Activated T-cell treated with anti-CD3 and anti-CD28 coated beads for 48 hours (primary cell): Measurements from ENCODE around the gene DPF1.

Source experiments
- DNase-seq: peaks from one replicate; pipeline ENCODE4 v3.0.0-alpha.2; 2020; ENCODE audit warnings: low read depth

DPF1 gene

DNA sequence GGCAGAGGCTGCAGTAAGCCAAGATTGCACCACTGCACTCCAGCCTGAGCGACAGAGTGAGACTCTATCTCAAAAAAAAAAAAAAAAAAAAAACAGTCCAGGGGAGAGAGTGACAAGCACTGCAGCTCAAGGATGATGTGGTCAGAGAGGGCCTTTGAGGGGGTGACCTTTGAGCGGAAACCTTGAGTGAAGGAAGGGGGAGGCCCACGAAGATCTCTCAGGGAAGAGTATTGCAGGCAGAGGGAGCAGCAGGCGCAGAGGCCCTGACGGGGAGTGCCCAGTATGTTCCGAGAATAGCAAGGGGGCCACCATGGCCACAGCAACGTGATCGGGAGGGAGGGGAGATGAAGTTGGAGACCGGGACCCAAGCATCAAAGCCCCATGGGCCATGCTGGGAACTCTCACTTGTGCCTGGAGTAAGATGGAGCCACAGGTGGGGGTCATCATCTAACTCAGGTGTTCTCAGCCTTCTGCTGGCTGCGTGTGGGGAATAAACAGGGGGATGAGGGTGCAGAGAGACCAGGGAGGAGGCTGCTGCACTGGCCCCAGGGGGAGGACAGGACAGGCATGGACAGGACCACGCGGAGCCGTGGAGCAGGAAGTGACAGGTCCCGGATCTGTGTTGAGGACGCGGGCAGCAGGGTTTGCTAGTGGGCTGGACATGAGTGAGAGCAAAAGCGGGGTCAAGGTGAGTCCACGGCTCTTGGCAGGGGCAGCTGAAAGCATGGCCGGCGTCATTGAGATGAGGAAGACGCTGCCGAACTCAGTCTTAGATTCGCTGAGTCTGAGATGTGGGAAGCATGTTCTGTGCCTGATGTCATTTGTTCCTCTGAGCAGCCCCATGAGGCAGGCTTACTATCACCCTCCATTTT is 60.4 kb downstream of the DPF1 start:
- no peak for DNase-seq

DNA sequence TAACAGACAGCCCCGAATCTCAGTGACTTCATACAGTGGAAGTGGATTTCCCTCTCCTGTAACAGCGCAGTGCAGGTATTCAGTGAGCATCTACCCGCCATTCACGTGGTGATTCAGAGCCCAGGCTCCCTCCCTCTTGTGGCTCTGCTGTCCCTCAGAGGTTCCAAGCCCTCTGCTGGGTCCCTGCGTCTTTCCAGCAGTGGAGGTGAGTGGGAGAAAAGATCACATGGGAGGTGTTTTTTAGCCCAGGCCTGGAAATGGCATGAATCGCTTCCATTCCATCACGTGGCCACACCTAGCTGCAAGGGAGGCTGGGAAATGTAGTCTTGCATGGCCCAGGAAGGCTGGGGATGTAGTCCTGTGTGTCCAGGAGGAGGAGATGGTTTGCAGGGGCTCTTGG is 61.4 kb downstream of the DPF1 start:
- no peak for DNase-seq

DNA sequence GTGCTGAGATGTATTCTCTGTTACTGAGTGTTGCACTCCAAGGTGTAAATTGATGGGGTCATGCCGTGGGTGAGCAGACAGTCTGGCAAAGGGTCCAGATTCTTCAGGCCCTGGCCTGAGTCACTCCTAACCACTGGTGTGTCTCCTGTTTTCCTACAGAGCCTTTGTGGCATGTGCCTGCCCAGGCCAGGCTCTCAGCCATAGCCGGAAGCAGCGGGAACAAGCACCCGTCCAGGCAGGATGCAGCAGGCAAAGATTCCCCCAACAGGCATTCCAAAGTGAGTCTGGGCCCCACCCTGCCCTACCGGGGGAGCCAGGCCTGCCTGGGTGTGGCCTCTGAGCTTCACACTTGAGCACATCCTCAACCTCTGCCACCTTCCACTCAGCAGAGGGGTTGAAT is 61.9 kb downstream of the DPF1 start:
- no peak for DNase-seq
